Loucy (cell line): ENCODE results near the gene HTATIP2.

ENCODE experiments used
- H2AFZ ChIP-seq: fragments of 200-600 bp; sonication (generic); 2 replicates; pipeline ENCODE4 v1.6.0; 2016; ENCODE audit warnings: antibody characterized with exemption, mild to moderate bottlenecking, low read length, moderate library complexity
- H3F3A ChIP-seq: fragments of 200-600 bp; 2 replicates; pipeline ENCODE4 v1.6.0; 2016; ENCODE audit warnings: antibody characterized with exemption, low read depth, mild to moderate bottlenecking
- H3K27me3 ChIP-seq: fragments of 200-600 bp; sonication (generic); 2 replicates; pipeline ENCODE4 v1.6.1; 2014; ENCODE audit warnings: low read length, mild to moderate bottlenecking; ENCODE audit not compliant: insufficient read depth, poor library complexity, severe bottlenecking
- H3K36me3 ChIP-seq: fragments of 200-600 bp; sonication (generic); 2 replicates; pipeline ENCODE4 v1.6.1; 2016; ENCODE audit warnings: low read length; ENCODE audit not compliant: insufficient read depth
- H3K4me1 ChIP-seq: fragments of 200-600 bp; sonication (generic); 2 replicates; pipeline ENCODE4 v1.5.1; 2014; ENCODE audit warnings: low read length, mild to moderate bottlenecking; ENCODE audit not compliant: insufficient read depth, poor library complexity, severe bottlenecking
- H3K4me2 ChIP-seq: fragments of 200-600 bp; sonication (generic); 2 replicates; pipeline ENCODE4 v1.6.0; 2014; ENCODE audit warnings: antibody characterized with exemption, low read length, low read depth, mild to moderate bottlenecking; ENCODE audit not compliant: poor library complexity, severe bottlenecking
- H3K4me3 ChIP-seq: fragments of 200-600 bp; sonication (generic); 2 replicates; pipeline ENCODE4 v1.5.1; 2014; ENCODE audit warnings: low read length, mild to moderate bottlenecking, mixed read lengths; ENCODE audit not compliant: poor library complexity, severe bottlenecking
- H3K79me2 ChIP-seq: fragments of 200-600 bp; sonication (generic); 2 replicates; pipeline ENCODE4 v1.6.1; 2014; ENCODE audit warnings: low read length; ENCODE audit not compliant: insufficient read depth
- H3K9ac ChIP-seq: fragments of 200-600 bp; sonication (generic); 2 replicates; pipeline ENCODE4 v1.6.0; 2014; ENCODE audit warnings: mild to moderate bottlenecking, low read depth, low read length, moderate library complexity; ENCODE audit not compliant: poor library complexity, severe bottlenecking
- H3K9me2 ChIP-seq: fragments of 200-600 bp; sonication (generic); replicated peaks from 2 replicates; pipeline ENCODE4 v1.6.1; 2016; ENCODE audit warnings: low read depth, low read length, mixed read lengths
- H3K9me3 ChIP-seq: fragments of 200-600 bp; sonication (generic); 2 replicates; pipeline ENCODE4 v1.6.1; 2014; ENCODE audit warnings: mild to moderate bottlenecking, antibody characterized with exemption, low read length, low read depth; ENCODE audit not compliant: insufficient read depth
- H4K20me1 ChIP-seq: fragments of 200-600 bp; sonication (generic); 2 replicates; pipeline ENCODE4 v1.6.0; 2014; ENCODE audit warnings: antibody characterized with exemption, low read length, mild to moderate bottlenecking; ENCODE audit not compliant: insufficient read depth, poor library complexity, severe bottlenecking
- CTCF ChIP-seq: fragments of 200-600 bp; sonication (generic); conservative IDR thresholded peaks from 2 replicates; pipeline ENCODE4 v1.5.1; 2014; ENCODE audit warnings: mild to moderate bottlenecking, antibody characterized with exemption, low read length
- EZH2phosphoT487 ChIP-seq: fragments of 200-600 bp; IDR thresholded peaks from 2 replicates; pipeline ENCODE4 v1.6.1; 2018; ENCODE audit warnings: antibody characterized with exemption, mild to moderate bottlenecking, moderate library complexity, borderline replicate concordance

Gene HTATIP2

GRCh38 chr11:20399498-20399897, 36.0 kb downstream of the HTATIP2 start:
- Histone ChIP-seq H3K9ac (no peak overlapping the region), H3F3A (no peaks in the 10 kb centered on the region), H3K9me3 (no peaks in the 10 kb centered on the region), H3K4me2 (no peak overlapping the region), H3K4me1 (no peaks in the 10 kb centered on the region), H3K4me3 (no peak overlapping the region), H4K20me1 (no peaks in the 10 kb centered on the region), H2AFZ (no peak overlapping the region), H3K79me2 (no peaks in the 10 kb centered on the region), H3K9me2 (no peaks in the 10 kb centered on the region), H3K36me3 (no peaks in the 10 kb centered on the region; the same call in 1 of the 2 replicates), H3K27me3 (no peaks in the 10 kb centered on the region)
- TF ChIP-seq EZH2phosphoT487 (no peak), CTCF (no peak)

GRCh38 chr11:20403059-20403458, 39.5 kb downstream of the HTATIP2 start:
- Histone ChIP-seq H2AFZ (no peak overlapping the region), H3F3A (no peaks in the 10 kb centered on the region), H3K9me3 (no peaks in the 10 kb centered on the region), H3K36me3 (peaks cover 16% of the 10 kb centered on the region; the same call in 1 of the 2 replicates), H3K9ac (no peak overlapping the region), H3K4me2 (no peak overlapping the region), H3K4me1 (no peaks in the 10 kb centered on the region), H4K20me1 (no peaks in the 10 kb centered on the region), H3K9me2 (no peaks in the 10 kb centered on the region), H3K79me2 (no peaks in the 10 kb centered on the region), H3K4me3 (no peak overlapping the region), H3K27me3 (no peaks in the 10 kb centered on the region)
- TF ChIP-seq CTCF, result no peak
- TF ChIP-seq EZH2phosphoT487, result no peak

GRCh38 chr11:20406484-20406883, 43.0 kb downstream of the HTATIP2 start:
- TF ChIP-seq CTCF, result no peak
- no peak for TF ChIP-seq EZH2phosphoT487

More at GRCh38 chr11:20406484-20406883, 43.0 kb downstream of the HTATIP2 start:
- Histone ChIP-seq H3K9me2 (no peaks in the 10 kb centered on the region), H3K79me2 (no peaks in the 10 kb centered on the region), H2AFZ (no peak overlapping the region), H3K9ac (no peak overlapping the region), H3K36me3 (peaks cover 25% of the 10 kb centered on the region; the same call in 1 of the 2 replicates), H3K9me3 (no peaks in the 10 kb centered on the region), H3F3A (no peaks in the 10 kb centered on the region), H3K4me1 (no peaks in the 10 kb centered on the region), H3K27me3 (no peaks in the 10 kb centered on the region), H3K4me2 (no peak overlapping the region), H3K4me3 (no peak overlapping the region), H4K20me1 (no peaks in the 10 kb centered on the region)
